PC-9 (cell line): ENCODE results near the gene NFIA.

Experiments
- CTCF ChIP-seq: fragments of 200-600 bp; sonication (generic); conservative IDR thresholded peaks from 2 replicates; pipeline ENCODE4 v1.6.1; 2017; ENCODE audit warnings: mixed run types, antibody characterized with exemption, mild to moderate bottlenecking, moderate library complexity
- EZH2 ChIP-seq: fragments of 200-600 bp; sonication (generic); IDR thresholded peaks from 2 replicates; pipeline ENCODE4 v1.8.0; 2017; ENCODE audit warnings: antibody characterized with exemption, low read depth

GRCh38 chr1:61160526-61160925 is 78.2 kb downstream of the NFIA start:
- TF ChIP-seq CTCF (no peak), EZH2 (no peak)
